AG09309 (cell line): ENCODE data around the gene MAST4.

Experiments used
- DNase-seq: peaks from one replicate; pipeline ENCODE4 v3.0.0-alpha.2; 2010; ENCODE audit warnings: low read depth
- H3K4me3 ChIP-seq: 2 replicates; pipeline ENCODE4 v1.5.1; 2011; ENCODE audit warnings: mild to moderate bottlenecking, low read depth, low read length, moderate library complexity; ENCODE audit not compliant: control insufficient read depth
- CTCF ChIP-seq: IDR thresholded peaks from 2 replicates; pipeline ENCODE4 v1.5.1; 2011; ENCODE audit warnings: mild to moderate bottlenecking, low read depth, low read length, inconsistent platforms; ENCODE audit not compliant: insufficient read depth, control insufficient read depth; ENCODE audit errors: missing control alignments

The MAST4 gene

GRCh38 chr5:66830636-66831035, 234.4 kb downstream of the MAST4 start:
- DNase-seq: no peak
- no peak for TF ChIP-seq CTCF
- H3K4me3 ChIP-seq: no peak overlapping the region

- no peak overlapping the region for H3K4me3 ChIP-seq
- DNase-seq: no peak
- TF ChIP-seq CTCF: no peak
These were observed 243.5 kb downstream of the MAST4 start for GRCh38 chr5:66839636-66840185.

GRCh38 chr5:66840511-66841013, 244.4 kb downstream of the MAST4 start:
- no peak overlapping the region for H3K4me3 ChIP-seq
- TF ChIP-seq CTCF: no peak
- DNase-seq: no peak

GRCh38 chr5:66841264-66841663, 245.1 kb downstream of the MAST4 start:
- TF ChIP-seq CTCF: no peak
- no peak for DNase-seq
- H3K4me3 ChIP-seq: no peak overlapping the region

GRCh38 chr5:66842540-66842939, 246.3 kb downstream of the MAST4 start:
- no peak for TF ChIP-seq CTCF
- H3K4me3 ChIP-seq: no peak overlapping the region
- no peak for DNase-seq

GRCh38 chr5:66843065-66843464, 246.9 kb downstream of the MAST4 start:
- no peak for TF ChIP-seq CTCF
- H3K4me3 ChIP-seq: no peak overlapping the region
- DNase-seq: no peak
